CD8-positive, alpha-beta memory T cell (primary cell): ENCODE results near the gene AGPAT1. TPM values are rescaled to one million over a fixed set of nuclear protein-coding genes. Genes with fewer than 3 reads are reported as not detected.

Source experiments
- CTCF ChIA-PET: fragments of 350-600 bp; sonication (Branson Sonifier 250); formaldehyde crosslinking; loops from one replicate; lab custom pipeline; 2021; ENCODE audit warnings: antibody characterized with exemption; lab: Charles Lee
- POLR2A ChIA-PET: fragments of 350-600 bp; sonication (Branson Sonifier 250); formaldehyde crosslinking; loops from one replicate; lab custom pipeline; 2021; ENCODE audit warnings: antibody characterized with exemption; lab: Charles Lee
- DNase-seq, 5 donors: peaks; one replicate each; pipeline versions ENCODE4 v3.0.0 to v3.0.0-alpha.2; 2020 to 2022; ENCODE audit warnings: mixed read lengths in 1 of 5
- H3K27ac ChIP-seq: one replicate; pipeline ENCODE4 v1.7.0; 2013; ENCODE audit warnings: low read depth, mild to moderate bottlenecking, low read length, moderate library complexity
- H3K27me3 ChIP-seq: 2 replicates; pipeline ENCODE4 v1.7.0; 2013; ENCODE audit warnings: low read length, mild to moderate bottlenecking; ENCODE audit not compliant: insufficient read depth, poor library complexity, severe bottlenecking
- H3K36me3 ChIP-seq: 2 replicates; pipeline ENCODE4 v1.7.0; 2013; ENCODE audit warnings: mild to moderate bottlenecking, low read length, moderate library complexity; ENCODE audit not compliant: insufficient read depth
- H3K4me1 ChIP-seq: 2 replicates; pipeline ENCODE4 v1.7.0; 2013; ENCODE audit warnings: mild to moderate bottlenecking, low read length, moderate library complexity; ENCODE audit not compliant: insufficient read depth
- H3K4me3 ChIP-seq: 2 replicates; pipeline ENCODE4 v1.7.0; 2013; ENCODE audit warnings: mild to moderate bottlenecking, low read length
- H3K9me3 ChIP-seq: 2 replicates; pipeline ENCODE4 v1.7.0; 2013; ENCODE audit warnings: mild to moderate bottlenecking, low read length
- H3K27ac Mint-ChIP-seq, 8 donors: one replicate each; pipeline ENCODE4 v1.8.0; 2020 to 2021; ENCODE audit warnings: mixed read lengths in 8 of 8, mild to moderate bottlenecking in 6 of 8, inconsistent platforms in 3 of 8, moderate library complexity in 3 of 8
- H3K27me3 Mint-ChIP-seq, 2 donors: one replicate each; pipeline ENCODE4 v1.8.0; 2020 to 2021; ENCODE audit warnings: mixed read lengths in 2 of 2, mild to moderate bottlenecking in 1 of 2, moderate library complexity in 1 of 2
- H3K36me3 Mint-ChIP-seq, 3 donors: one replicate each; pipeline ENCODE4 v1.8.0; 2020 to 2021; ENCODE audit warnings: mixed read lengths in 3 of 3, inconsistent platforms in 1 of 3, mild to moderate bottlenecking in 1 of 3
- H3K4me1 Mint-ChIP-seq, 3 donors: one replicate each; pipeline ENCODE4 v1.8.0; 2020 to 2021; ENCODE audit warnings: mixed read lengths in 3 of 3, inconsistent platforms in 1 of 3, mild to moderate bottlenecking in 1 of 3
- H3K4me3 Mint-ChIP-seq, 7 donors: one replicate each; pipeline ENCODE4 v1.8.0; 2020 to 2021; ENCODE audit warnings: mixed read lengths in 7 of 7, mild to moderate bottlenecking in 6 of 7, moderate library complexity in 4 of 7, inconsistent platforms in 2 of 7
- H3K9me3 Mint-ChIP-seq, 5 donors: one replicate each; pipeline ENCODE4 v1.8.0; 2020 to 2022; ENCODE audit warnings: mixed read lengths in 5 of 5, mild to moderate bottlenecking in 3 of 5, moderate library complexity in 2 of 5, inconsistent platforms in 1 of 5
- polyA plus RNA-seq: library from polyadenylated mRNA; unstranded; fragments of 300-500 nt; fragmentation: Illumina TruSeq; gene quantifications from one replicate; pipeline ENCODE4 v1.2.3, GENCODE V29; 2021
- total RNA-seq, 2 experiments: library from RNA; stranded (reverse); gene quantifications; one replicate each; pipeline ENCODE4 v1.2.3, GENCODE V29; 2021

The AGPAT1 gene
- total and polyA plus RNA-seq, 3 experiments from 2014 or later: 23.5 to 42.6 (median 42.5) TPM

GRCh38 chr6:32151181-32151862, 24.6 kb downstream of the AGPAT1 start:
- ChIA-PET CTCF (interaction anchor here (0.6 to 1.9 kb wide), 5 partner anchors 19 to 1368 kb away, joined by 3 to 4 read pairs (median 3); no protein-coding TSS in a partner anchor), POLR2A (interaction anchor here (0.6 kb wide), 1 partner anchor 80 kb away, joined by 5 read pairs; no protein-coding TSS in a partner anchor)
- Histone ChIP-seq H3K9me3 (no peaks in the 10 kb centered on the region), H3K4me3 (peak overlapping the region; percentile 17), H3K27me3 (no peaks in the 10 kb centered on the region), H3K36me3 (peaks cover 2% of the 10 kb centered on the region), H3K27ac (no peak overlapping the region), H3K4me1 (peaks cover 27% of the 10 kb centered on the region)
- Mint-ChIP-seq H3K4me3 (peak overlapping the region in 6 of 7 donors; percentile 8 to 74 (median 26)), H3K27me3 (peaks cover 25 to 40% of the 10 kb centered on the region in 2 donors), H3K4me1 (peaks cover 52 to 75% (median 63%) of the 10 kb centered on the region in 3 donors), H3K36me3 (peaks cover 0 to 11% (median 8%) of the 10 kb centered on the region in 3 donors), H3K27ac (peak overlapping the region in 5 of 8 donors; percentile 22 to 83 (median 51)), H3K9me3 (peaks cover 0 to 8% (median 0%) of the 10 kb centered on the region in 5 donors)
- DNase-seq: no peak

DNA sequence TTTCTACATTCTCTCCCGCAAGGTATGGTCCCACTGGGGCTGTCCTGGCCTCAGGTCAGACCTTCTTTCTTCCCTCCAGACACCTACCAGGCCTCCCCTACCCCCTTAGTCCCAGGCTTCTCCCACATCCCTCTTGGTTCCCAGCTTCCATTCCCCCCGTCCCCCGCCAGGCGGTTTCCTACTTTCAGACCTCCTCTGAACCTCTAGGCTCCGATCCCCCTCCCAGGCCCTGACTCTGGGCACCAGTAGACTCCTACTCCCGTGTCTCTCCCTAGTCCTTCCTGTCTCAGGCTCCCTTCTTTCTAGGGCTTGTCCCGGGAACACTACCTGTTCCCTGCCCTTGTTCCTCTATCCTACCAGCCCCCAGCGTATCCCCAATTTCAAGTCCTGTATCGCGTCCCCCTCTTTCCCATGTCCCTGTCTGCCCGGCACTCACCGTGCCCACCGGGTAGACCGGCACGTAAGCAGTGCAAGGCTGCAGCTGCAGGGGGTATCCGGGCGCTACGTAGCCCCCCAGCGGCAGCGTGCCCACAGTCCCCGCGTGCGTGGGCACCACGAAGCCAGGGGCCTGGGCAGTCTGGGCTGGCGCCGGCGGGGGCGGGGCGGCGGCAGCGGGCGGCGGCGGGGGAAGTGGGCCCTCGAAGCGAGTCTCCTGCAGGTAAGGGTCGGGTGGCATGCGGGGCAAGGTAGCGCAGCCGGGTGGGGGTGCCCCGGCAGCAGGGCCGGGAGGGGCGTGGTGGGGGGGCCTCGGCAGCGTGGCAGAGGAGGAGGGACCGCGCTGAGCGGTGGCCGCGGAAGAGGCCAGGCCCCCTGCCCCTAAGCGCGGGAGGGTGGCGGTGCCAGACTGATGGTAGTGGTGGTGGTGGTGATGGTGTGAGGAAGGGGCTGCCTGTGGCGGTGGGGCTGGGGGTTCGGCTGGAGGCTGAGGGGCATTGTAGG, 25.7 kb downstream of the AGPAT1 start:
- CTCF ChIA-PET: interaction anchor here (1.1 kb wide), 1 partner anchor 45 kb away, joined by 3 read pairs; no protein-coding TSS in a partner anchor
- H3K4me1 Mint-ChIP-seq: peaks cover 47 to 68% (median 64%) of the 10 kb centered on the region in 3 donors
- H3K9me3 Mint-ChIP-seq: peaks cover 0 to 8% (median 0%) of the 10 kb centered on the region in 5 donors

GRCh38 chr6:32149092-32149755, 26.7 kb downstream of the AGPAT1 start:
- no peak for DNase-seq
- peaks cover 29 to 47% of the 10 kb centered on the region in 2 donors for H3K27me3 Mint-ChIP-seq
- H3K9me3 ChIP-seq: no peaks in the 10 kb centered on the region

More for the DNA sequence above, 25.7 kb downstream of the AGPAT1 start:
- peak overlapping the region in 6 of 7 donors; percentile 14 to 82 (median 26) for H3K4me3 Mint-ChIP-seq
- peaks cover 29 to 47% of the 10 kb centered on the region in 2 donors for H3K27me3 Mint-ChIP-seq
- peaks cover 0 to 9% (median 8%) of the 10 kb centered on the region in 3 donors for H3K36me3 Mint-ChIP-seq
- H3K27me3 ChIP-seq: no peaks in the 10 kb centered on the region
- POLR2A ChIA-PET: no interaction called here
- H3K36me3 ChIP-seq: no peaks in the 10 kb centered on the region
- peaks cover 21% of the 10 kb centered on the region for H3K4me1 ChIP-seq
- H3K9me3 ChIP-seq: no peaks in the 10 kb centered on the region
- peak overlapping the region in 3 of 8 donors; percentile 33 to 72 (median 36) for H3K27ac Mint-ChIP-seq
- no peak for DNase-seq
- no peak overlapping the region for H3K27ac ChIP-seq
- H3K4me3 ChIP-seq: no peak overlapping the region

DNA sequence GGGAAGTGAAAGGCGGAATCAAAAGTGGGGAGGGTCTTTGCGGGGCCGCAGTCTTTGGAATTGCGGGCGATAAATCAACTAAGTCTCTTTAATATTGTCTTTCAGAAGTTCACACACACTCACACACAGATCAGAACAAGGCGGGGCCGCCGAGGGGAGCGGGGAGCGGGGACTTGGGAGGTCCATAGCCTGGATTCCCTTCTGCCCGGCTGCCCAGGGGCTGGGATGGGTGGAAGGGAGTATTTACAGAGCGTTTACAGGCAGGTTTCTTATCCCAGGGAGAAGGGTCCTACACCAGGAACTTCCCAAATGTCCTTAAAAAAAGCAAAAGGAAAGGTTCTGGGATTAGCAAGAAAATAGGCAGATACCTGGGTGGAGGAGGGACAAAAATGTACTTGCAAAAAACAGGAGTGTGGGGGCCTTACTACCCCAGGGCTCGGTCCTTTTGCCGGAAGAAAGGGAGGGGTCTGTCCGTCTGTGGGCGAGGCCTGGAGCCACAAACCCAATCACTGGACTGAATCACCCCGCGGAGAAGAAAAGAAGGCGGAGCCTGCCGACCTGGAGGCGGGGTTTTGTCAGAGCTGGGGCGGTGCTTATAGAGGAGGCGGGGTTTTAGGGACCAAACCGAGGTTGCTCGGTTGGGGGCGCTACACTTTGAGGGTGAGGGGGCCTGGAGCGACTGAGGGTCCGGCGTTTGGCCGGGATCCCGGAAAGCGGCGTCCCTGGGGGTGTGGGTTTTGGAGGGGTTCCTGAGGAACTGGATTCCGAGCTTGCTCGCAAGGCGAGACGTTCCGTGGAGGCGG, 27.4 kb downstream of the AGPAT1 start:
- Histone ChIP-seq H3K36me3 (no peaks in the 10 kb centered on the region), H3K4me1 (peaks cover 14% of the 10 kb centered on the region), H3K27ac (no peak overlapping the region), H3K4me3 (no peak overlapping the region), H3K27me3 (no peaks in the 10 kb centered on the region), H3K9me3 (no peaks in the 10 kb centered on the region)
- Mint-ChIP-seq H3K4me1 (peaks cover 33 to 52% (median 48%) of the 10 kb centered on the region in 3 donors), H3K4me3 (peak overlapping the region; percentile 80 to 89 (median 84)), H3K27ac (peak overlapping the region; percentile 28 to 90 (median 68)), H3K36me3 (peaks cover 0 to 8% (median 0%) of the 10 kb centered on the region in 3 donors), H3K9me3 (peaks cover 0 to 8% (median 0%) of the 10 kb centered on the region in 5 donors), H3K27me3 (peaks cover 29 to 47% of the 10 kb centered on the region in 2 donors)
- POLR2A ChIA-PET: no interaction called here
- CTCF ChIA-PET: interaction anchor here (1.0 to 2.0 kb wide), 4 partner anchors 10 to 97 kb away, joined by 3 to 9 read pairs (median 4); no protein-coding TSS in a partner anchor
- peak; percentile 37 to 80 (median 58) for DNase-seq

More at GRCh38 chr6:32149092-32149755, 26.7 kb downstream of the AGPAT1 start:
- Mint-ChIP-seq H3K36me3 (peaks cover 0 to 8% (median 4%) of the 10 kb centered on the region in 3 donors), H3K27ac (peak overlapping the region; percentile 28 to 88 (median 68)), H3K9me3 (peaks cover 0 to 8% (median 0%) of the 10 kb centered on the region in 5 donors), H3K4me3 (peak overlapping the region; percentile 80 to 89 (median 84)), H3K4me1 (peaks cover 39 to 58% (median 54%) of the 10 kb centered on the region in 3 donors)
- no peak overlapping the region for H3K27ac ChIP-seq
- no peak overlapping the region for H3K4me3 ChIP-seq
- H3K27me3 ChIP-seq: no peaks in the 10 kb centered on the region
- CTCF ChIA-PET: interaction anchor here (1.1 to 2.0 kb wide), 3 partner anchors 11 to 46 kb away, joined by 3 to 9 read pairs (median 5); no protein-coding TSS in a partner anchor
- POLR2A ChIA-PET: no interaction called here
- H3K36me3 ChIP-seq: no peaks in the 10 kb centered on the region
- peaks cover 14% of the 10 kb centered on the region for H3K4me1 ChIP-seq

DNA sequence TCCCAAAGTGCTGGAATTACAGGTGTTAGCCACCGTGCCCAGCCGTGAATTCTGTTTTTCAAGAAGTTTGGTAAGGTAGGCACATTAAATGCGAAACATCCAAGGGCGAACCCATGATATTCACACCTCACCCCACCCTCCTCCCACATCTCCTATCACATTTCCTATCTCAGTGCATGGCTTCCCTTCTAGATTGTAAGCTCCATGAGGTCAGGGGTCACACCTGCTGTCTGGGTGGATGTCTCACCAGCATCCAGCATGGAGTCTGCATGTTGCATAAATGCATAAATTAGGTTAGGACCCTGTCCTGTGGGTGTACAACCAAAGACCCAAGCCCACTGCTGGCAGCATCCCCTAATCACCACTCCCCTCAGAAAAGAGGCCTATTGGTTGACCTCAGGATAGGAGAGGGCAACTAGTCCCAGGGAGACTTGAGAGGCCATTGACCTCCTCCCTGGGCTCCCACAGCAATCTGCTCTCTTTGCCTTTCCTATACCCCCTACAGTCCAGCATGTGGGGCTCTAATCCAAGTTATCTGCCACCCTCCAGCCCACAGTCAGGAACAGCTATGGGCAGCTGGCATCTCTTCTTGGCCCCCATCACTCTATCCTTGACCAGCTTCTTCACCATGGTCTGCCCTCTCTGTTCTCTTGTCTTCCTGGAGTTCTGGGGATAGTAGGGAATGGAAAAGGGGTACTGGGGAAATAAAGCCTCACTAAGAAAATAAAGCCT, 28.3 kb downstream of the AGPAT1 start:
- H3K27ac ChIP-seq: no peak overlapping the region
- no peak overlapping the region for H3K4me3 ChIP-seq
- DNase-seq: no peak
- H3K36me3 Mint-ChIP-seq: peaks cover 0 to 8% (median 0%) of the 10 kb centered on the region in 3 donors
- H3K9me3 Mint-ChIP-seq: peaks cover 0 to 8% (median 0%) of the 10 kb centered on the region in 5 donors
- H3K4me1 Mint-ChIP-seq: peaks cover 26 to 43% (median 40%) of the 10 kb centered on the region in 3 donors
- peaks cover 29 to 47% of the 10 kb centered on the region in 2 donors for H3K27me3 Mint-ChIP-seq
- peak overlapping the region in 3 of 7 donors; percentile 86 to 89 (median 86) for H3K4me3 Mint-ChIP-seq
- ChIA-PET POLR2A (no interaction called here), CTCF (interaction anchor here (0.6 to 2.0 kb wide), 5 partner anchors 9 to 600 kb away, joined by 3 to 9 read pairs (median 3); no protein-coding TSS in a partner anchor)
- peak overlapping the region in 3 of 8 donors; percentile 5 to 90 (median 51) for H3K27ac Mint-ChIP-seq
- no peaks in the 10 kb centered on the region for H3K27me3 ChIP-seq
- peaks cover 6% of the 10 kb centered on the region for H3K4me1 ChIP-seq
- no peaks in the 10 kb centered on the region for H3K9me3 ChIP-seq
- H3K36me3 ChIP-seq: no peaks in the 10 kb centered on the region

GRCh38 chr6:32146687-32147086, 29.2 kb downstream of the AGPAT1 start:
- H3K9me3 Mint-ChIP-seq: peaks cover 0 to 8% (median 0%) of the 10 kb centered on the region in 5 donors
- Histone ChIP-seq H3K4me3 (no peak overlapping the region), H3K4me1 (no peaks in the 10 kb centered on the region), H3K9me3 (no peaks in the 10 kb centered on the region), H3K36me3 (no peaks in the 10 kb centered on the region), H3K27ac (no peak overlapping the region), H3K27me3 (no peaks in the 10 kb centered on the region)
- H3K4me1 Mint-ChIP-seq: peaks cover 23 to 38% (median 35%) of the 10 kb centered on the region in 3 donors
- no peak overlapping the region for H3K27ac Mint-ChIP-seq
- POLR2A ChIA-PET: no interaction called here
- CTCF ChIA-PET: no interaction called here
- no peak for DNase-seq
- H3K27me3 Mint-ChIP-seq: peaks cover 29 to 51% of the 10 kb centered on the region in 2 donors
- peaks cover 0 to 8% (median 0%) of the 10 kb centered on the region in 3 donors for H3K36me3 Mint-ChIP-seq
- no peak overlapping the region for H3K4me3 Mint-ChIP-seq
